Bronchial smooth muscle cell (primary cell): ENCODE data around the gene TMEM42. TPM values are rescaled to one million over a fixed set of nuclear protein-coding genes. Genes with fewer than 3 reads are reported as not detected.

ENCODE experiments used
- total RNA-seq: library from RNA; depleted of rRNA; stranded (reverse); fragments of >200 nt; gene quantifications from 2 replicates; pipeline ENCODE4 v1.2.1, GENCODE V29; 2014

Gene TMEM42
- total RNA-seq = 18.1 and 21.3 TPM in 2 replicates

DNA sequence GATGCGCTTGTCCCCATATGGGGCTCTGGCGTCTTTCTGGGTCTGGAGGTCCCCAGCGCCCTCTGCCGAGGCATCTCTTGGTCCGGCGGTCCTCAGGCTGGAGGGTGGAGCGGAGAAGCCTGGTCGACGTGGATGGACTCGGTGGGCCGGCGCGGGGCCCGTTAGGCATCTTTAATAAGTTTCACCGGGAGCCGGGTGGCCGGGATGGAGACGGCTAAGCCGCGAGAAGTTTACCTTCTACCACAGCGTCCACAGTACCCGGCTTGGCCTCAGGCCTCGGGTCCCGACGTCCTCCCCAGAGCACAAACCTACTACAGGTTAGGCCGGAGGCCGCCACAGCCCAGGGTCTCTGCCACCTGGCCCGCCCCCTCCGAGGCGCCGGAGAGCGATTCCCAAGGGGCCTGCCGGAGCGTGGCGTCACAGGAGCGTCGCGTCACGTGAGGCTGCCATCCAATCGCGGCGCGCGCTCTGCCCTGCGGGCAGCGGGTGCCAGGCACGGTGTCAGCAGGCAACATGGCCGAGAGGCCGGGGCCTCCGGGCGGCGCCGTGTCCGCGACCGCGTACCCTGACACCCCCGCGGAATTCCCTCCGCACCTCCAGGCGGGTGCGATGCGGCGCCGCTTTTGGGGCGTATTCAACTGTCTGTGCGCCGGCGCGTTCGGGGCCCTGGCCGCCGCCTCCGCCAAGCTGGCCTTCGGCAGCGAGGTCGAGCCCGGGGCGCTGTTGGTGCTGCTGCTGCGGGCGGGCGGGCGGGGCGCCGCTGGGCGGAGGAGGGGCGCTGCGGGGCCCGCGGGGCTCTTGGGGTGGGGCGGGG is at the start of gene TMEM42:
TSS of gene TMEM42 (plus strand) at position 501 of the 814 bp plus-strand sequence. CDS start at position 514, 13 bp downstream.

GRCh38 chr3:44874308-44874707 is 12.6 kb downstream of the TMEM42 start, which contains the start of gene TGM4:
TSS of gene TGM4 (plus strand) at chr3:44874608. CDS start at chr3:44874679, 71 bp downstream.

Other genes starting within 250 kb of the TMEM42 start
- gene ZNF197, start 236.9 kb upstream of the TMEM42 start, total RNA-seq = 17.8 and 19.4 TPM in 2 replicates
- gene ZNF35, start 213.2 kb upstream of the TMEM42 start, total RNA-seq = 6.1 and 7.6 TPM in 2 replicates
- 1.7 and 4.6 TPM in 2 replicates for gene ZNF502, start 149.3 kb upstream of the TMEM42 start, total RNA-seq
- 7.7 and 9.0 TPM in 2 replicates for gene ZNF501, start 132.3 kb upstream of the TMEM42 start, total RNA-seq
- 12.7 and 16.7 TPM in 2 replicates for gene KIAA1143, start 100.3 kb upstream of the TMEM42 start, total RNA-seq
- 1.3 and 2.7 TPM in 2 replicates for gene KIF15, start 100.1 kb upstream of the TMEM42 start, total RNA-seq
- under 0.01 TPM in 1 of 2 replicates, not detected in the other for gene TGM4, start 12.7 kb downstream of the TMEM42 start, total RNA-seq
- gene ZDHHC3, start 114.3 kb downstream of the TMEM42 start, total RNA-seq = 37.2 and 55.5 TPM in 2 replicates
- 60.8 and 62.1 TPM in 2 replicates for gene EXOSC7, start 114.3 kb downstream of the TMEM42 start, total RNA-seq
- gene CLEC3B, start 164.4 kb downstream of the TMEM42 start, total RNA-seq = 15.6 and 33.1 TPM in 2 replicates